Activated naive CD4-positive, alpha-beta T cell treated with anti-CD3 and anti-CD28 coated beads, Interleukin-2, amount 10 ng/mL, durations not matched to agents 7 days and 5 days (primary cell): ENCODE data around the gene TNFSF4.
"Not testable (repeated sequence)": the region's sequence is repeated elsewhere in the genome, so short reads cannot be mapped to it uniquely, and the experiment has no call there.

Source experiments
- CTCF ChIA-PET: fragments of 350-600 bp; sonication (Branson Sonifier 250); formaldehyde crosslinking; loops from one replicate; lab custom pipeline; 2021; ENCODE audit warnings: antibody characterized with exemption; lab: Charles Lee
- DNase-seq: peaks from one replicate; pipeline ENCODE4 v3.0.0-alpha.2; 2020
- H3K27ac Mint-ChIP-seq: one replicate; pipeline ENCODE4 v1.8.0; 2021; ENCODE audit warnings: mild to moderate bottlenecking, moderate library complexity, mixed read lengths
- H3K27me3 Mint-ChIP-seq: one replicate; pipeline ENCODE4 v1.8.0; 2021; ENCODE audit warnings: mild to moderate bottlenecking, mixed read lengths
- H3K36me3 Mint-ChIP-seq: one replicate; pipeline ENCODE4 v1.8.0; 2021; ENCODE audit warnings: mixed read lengths
- H3K4me1 Mint-ChIP-seq: one replicate; pipeline ENCODE4 v1.8.0; 2021; ENCODE audit warnings: mixed read lengths
- H3K4me3 Mint-ChIP-seq: one replicate; pipeline ENCODE4 v1.8.0; 2021; ENCODE audit warnings: mild to moderate bottlenecking, moderate library complexity, mixed read lengths
- H3K9me3 Mint-ChIP-seq: one replicate; pipeline ENCODE4 v1.8.0; 2021; ENCODE audit warnings: mixed read lengths

Gene TNFSF4

GRCh38 chr1:173163222-173163621, 43.9 kb downstream of the TNFSF4 start:
- H3K4me3 Mint-ChIP-seq = no peak overlapping the region
- H3K4me1 Mint-ChIP-seq = no peaks in the 10 kb centered on the region
- no peak for DNase-seq
- no peaks in the 10 kb centered on the region for H3K27me3 Mint-ChIP-seq
- H3K36me3 Mint-ChIP-seq = no peaks in the 10 kb centered on the region
- H3K9me3 Mint-ChIP-seq = no peaks in the 10 kb centered on the region
- CTCF ChIA-PET = interaction anchor here (1.2 kb wide), 1 partner anchor 420 kb away, joined by 4 read pairs; no protein-coding TSS in a partner anchor
- H3K27ac Mint-ChIP-seq = no peak overlapping the region

DNA sequence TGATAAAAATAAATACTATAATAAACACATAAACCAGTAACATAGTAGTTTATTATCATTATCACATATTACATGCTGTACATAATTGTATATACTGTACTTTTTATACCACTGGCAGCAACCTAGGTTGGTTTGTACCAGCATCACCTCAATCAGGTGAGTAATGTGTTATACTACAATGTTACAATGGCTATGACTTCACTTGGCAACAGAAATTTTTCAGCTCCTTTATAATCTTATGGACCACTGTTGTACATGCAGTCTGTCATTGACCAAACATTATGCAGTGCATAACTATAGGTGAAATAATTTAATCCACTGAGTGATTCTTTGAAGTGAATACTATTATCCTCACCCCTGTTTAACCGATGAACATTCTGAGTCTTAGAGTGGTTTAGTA, 44.5 kb downstream of the TNFSF4 start:
- Mint-ChIP-seq H3K4me3 (no peak overlapping the region), H3K4me1 (no peaks in the 10 kb centered on the region), H3K27ac (no peak overlapping the region), H3K9me3 (no peaks in the 10 kb centered on the region), H3K27me3 (no peaks in the 10 kb centered on the region), H3K36me3 (no peaks in the 10 kb centered on the region)
- CTCF ChIA-PET = interaction anchor here (1.2 kb wide), 1 partner anchor 420 kb away, joined by 4 read pairs; no protein-coding TSS in a partner anchor
- no peak for DNase-seq

DNA sequence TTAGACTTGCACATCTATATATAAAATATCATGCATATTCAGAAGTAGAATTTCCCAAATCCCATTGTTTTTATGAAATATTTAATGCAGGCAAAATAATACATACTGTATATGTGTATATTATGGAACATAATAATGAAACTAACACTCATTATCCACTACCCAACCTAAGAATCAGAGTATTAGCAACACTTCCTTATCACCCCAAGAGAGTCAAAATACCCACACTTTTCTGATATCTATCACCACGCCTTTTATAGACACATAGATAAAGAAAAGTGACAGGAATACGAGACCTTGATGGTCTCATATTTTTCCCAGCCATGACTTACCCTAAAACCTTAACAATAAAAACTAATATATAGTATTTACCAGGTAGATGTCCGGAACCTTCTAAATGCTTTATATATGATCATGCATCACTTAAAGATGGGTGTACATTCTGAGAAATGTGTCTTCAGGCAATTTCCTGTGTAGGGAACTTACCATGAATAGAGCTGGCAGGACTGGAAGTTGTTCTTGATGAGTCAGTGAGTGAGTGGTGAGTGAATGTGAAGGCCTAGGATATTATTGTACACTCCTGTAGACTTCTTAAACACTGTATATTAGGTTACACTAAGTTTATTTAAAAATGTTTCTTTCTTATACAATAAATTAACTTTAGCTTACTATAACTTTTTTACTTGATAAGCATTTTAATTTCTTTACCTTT, 45.5 kb downstream of the TNFSF4 start:
- Mint-ChIP-seq H3K36me3 (no peaks in the 10 kb centered on the region), H3K9me3 (no peaks in the 10 kb centered on the region), H3K27ac (no peak overlapping the region), H3K27me3 (no peaks in the 10 kb centered on the region), H3K4me3 (no peak overlapping the region), H3K4me1 (no peaks in the 10 kb centered on the region)
- CTCF ChIA-PET = interaction anchor here (1.1 to 1.2 kb wide), 2 partner anchors 29 to 419 kb away, joined by 3 to 4 read pairs; no protein-coding TSS in a partner anchor
- DNase-seq = no peak

- H3K9me3 Mint-ChIP-seq, H3K27ac Mint-ChIP-seq, H3K4me3 Mint-ChIP-seq, H3K36me3 Mint-ChIP-seq, H3K27me3 Mint-ChIP-seq, CTCF ChIA-PET, DNase-seq, H3K4me1 Mint-ChIP-seq: not testable (repeated sequence)
Observed at GRCh38 chr1:173153964-173154363, 53.2 kb downstream of the TNFSF4 start.

DNA sequence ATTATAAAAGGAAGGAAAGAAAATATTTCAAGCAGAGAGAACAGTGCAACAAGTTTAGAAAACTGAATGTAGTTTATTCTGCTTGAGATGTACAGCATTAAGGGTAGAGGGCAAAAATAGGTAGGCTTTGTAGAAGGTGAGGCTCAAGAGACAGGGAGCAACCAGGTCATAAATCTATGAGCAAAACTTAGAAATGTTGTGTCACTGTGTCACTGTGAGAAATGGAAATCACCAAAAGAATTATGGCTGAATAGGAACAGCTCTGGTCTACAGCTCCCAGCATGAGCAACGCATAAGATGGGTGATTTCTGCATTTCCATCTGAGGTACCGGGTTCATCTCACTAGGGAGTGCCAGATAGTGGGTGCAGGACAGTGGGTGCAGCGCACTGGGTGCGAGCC, 53.6 kb downstream of the TNFSF4 start:
- CTCF ChIA-PET = no interaction called here
- H3K36me3 Mint-ChIP-seq = no peaks in the 10 kb centered on the region
- no peak for DNase-seq
- H3K4me3 Mint-ChIP-seq = no peak overlapping the region
- no peaks in the 10 kb centered on the region for H3K27me3 Mint-ChIP-seq
- peaks cover 8% of the 10 kb centered on the region for H3K9me3 Mint-ChIP-seq
- peaks cover 8% of the 10 kb centered on the region for H3K4me1 Mint-ChIP-seq
- no peak overlapping the region for H3K27ac Mint-ChIP-seq

- no peaks in the 10 kb centered on the region for H3K36me3 Mint-ChIP-seq
- H3K9me3 Mint-ChIP-seq = peaks cover 9% of the 10 kb centered on the region
- H3K4me3 Mint-ChIP-seq = no peak overlapping the region
- H3K4me1 Mint-ChIP-seq = peaks cover 8% of the 10 kb centered on the region
- no peak for DNase-seq
- H3K27ac Mint-ChIP-seq = no peak overlapping the region
- CTCF ChIA-PET = no interaction called here
- peaks cover under 1% of the 10 kb centered on the region for H3K27me3 Mint-ChIP-seq
Observed at GRCh38 chr1:173152598-173152997, 54.5 kb downstream of the TNFSF4 start.

DNA sequence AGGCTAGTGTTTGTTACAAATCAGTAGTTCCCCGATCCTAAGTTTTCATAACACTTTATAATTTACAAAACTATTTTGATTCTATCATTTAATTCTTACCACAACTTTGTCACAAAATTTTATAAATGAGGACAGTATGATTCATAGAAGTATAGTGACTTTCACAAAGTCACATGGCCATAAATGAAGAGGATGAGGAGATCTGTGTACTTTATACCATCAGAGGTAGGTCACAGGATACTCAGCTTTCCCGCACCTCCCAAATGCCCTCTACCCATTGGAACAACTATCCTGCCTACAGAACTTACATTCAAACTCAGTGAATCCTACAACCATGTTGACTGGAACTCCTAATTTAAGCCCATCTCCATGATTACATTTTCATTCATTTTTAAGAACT, 56.3 kb downstream of the TNFSF4 start:
- no peak for DNase-seq
- Mint-ChIP-seq H3K36me3 (no peaks in the 10 kb centered on the region), H3K27ac (no peak overlapping the region), H3K9me3 (peaks cover 15% of the 10 kb centered on the region), H3K4me1 (peaks cover 8% of the 10 kb centered on the region), H3K27me3 (peaks cover 6% of the 10 kb centered on the region), H3K4me3 (no peak overlapping the region)
- CTCF ChIA-PET = no interaction called here

DNA sequence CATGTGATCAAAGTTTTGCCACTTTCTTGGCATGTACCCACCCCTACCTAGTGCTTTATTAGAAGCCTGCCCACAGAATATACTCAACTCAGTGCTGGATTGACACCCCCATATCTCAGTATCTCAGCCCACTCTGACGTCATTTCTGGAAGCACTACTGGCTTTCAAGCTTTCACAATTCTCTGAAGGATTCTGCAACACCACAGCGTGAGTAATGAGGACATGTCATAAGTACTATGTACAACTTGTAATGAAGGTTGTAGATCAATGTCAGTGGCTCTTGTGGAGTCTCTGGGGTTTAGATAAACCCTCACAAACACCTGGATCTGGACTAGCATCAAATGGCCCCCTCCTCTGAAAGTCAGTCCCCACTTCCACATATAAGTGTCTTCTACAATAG, 57.2 kb downstream of the TNFSF4 start:
- peaks cover 20% of the 10 kb centered on the region for H3K9me3 Mint-ChIP-seq
- no peak overlapping the region for H3K4me3 Mint-ChIP-seq
- peaks cover 6% of the 10 kb centered on the region for H3K27me3 Mint-ChIP-seq
- no peaks in the 10 kb centered on the region for H3K36me3 Mint-ChIP-seq
- no peak overlapping the region for H3K27ac Mint-ChIP-seq
- CTCF ChIA-PET = no interaction called here
- peaks cover 8% of the 10 kb centered on the region for H3K4me1 Mint-ChIP-seq
- DNase-seq = no peak

DNA sequence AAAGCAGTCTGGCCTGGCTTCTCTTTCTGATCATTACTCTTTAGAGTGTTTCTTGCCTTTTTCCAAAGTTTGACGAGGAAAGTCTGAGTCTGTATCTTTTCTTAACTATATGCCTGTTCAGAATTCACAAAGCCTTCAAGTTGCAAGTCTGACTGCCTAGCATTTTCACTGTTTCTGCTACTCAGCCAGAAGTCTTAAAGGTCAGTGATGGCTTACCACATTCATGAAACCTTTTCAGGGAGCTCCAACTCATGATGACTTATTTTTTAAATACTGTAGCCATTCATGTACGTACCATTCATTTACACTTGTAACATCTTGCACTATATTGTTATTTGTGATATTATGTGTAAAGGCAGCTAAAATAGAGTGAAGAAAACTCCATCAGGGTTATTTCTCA, 58.2 kb downstream of the TNFSF4 start:
- Mint-ChIP-seq H3K4me3 (no peak overlapping the region), H3K27me3 (peaks cover 6% of the 10 kb centered on the region), H3K9me3 (peaks cover 20% of the 10 kb centered on the region), H3K27ac (no peak overlapping the region), H3K36me3 (no peaks in the 10 kb centered on the region), H3K4me1 (peaks cover 7% of the 10 kb centered on the region)
- DNase-seq = no peak
- CTCF ChIA-PET = no interaction called here

GRCh38 chr1:173148545-173148944, 58.6 kb downstream of the TNFSF4 start:
- CTCF ChIA-PET = no interaction called here
- H3K27me3 Mint-ChIP-seq = peaks cover 6% of the 10 kb centered on the region
- H3K9me3 Mint-ChIP-seq = peaks cover 17% of the 10 kb centered on the region
- H3K4me3 Mint-ChIP-seq = no peak overlapping the region
- H3K27ac Mint-ChIP-seq = no peak overlapping the region
- no peak for DNase-seq
- H3K36me3 Mint-ChIP-seq = no peaks in the 10 kb centered on the region
- peaks cover 3% of the 10 kb centered on the region for H3K4me1 Mint-ChIP-seq

- no peak overlapping the region for H3K27ac Mint-ChIP-seq
- CTCF ChIA-PET = no interaction called here
- H3K9me3 Mint-ChIP-seq = peaks cover 4% of the 10 kb centered on the region
- H3K4me1 Mint-ChIP-seq = no peaks in the 10 kb centered on the region
- no peak for DNase-seq
- no peaks in the 10 kb centered on the region for H3K36me3 Mint-ChIP-seq
- H3K4me3 Mint-ChIP-seq = no peak overlapping the region
- H3K27me3 Mint-ChIP-seq = peaks cover 9% of the 10 kb centered on the region
Observed at GRCh38 chr1:173140733-173141132, 66.4 kb downstream of the TNFSF4 start.

GRCh38 chr1:173139706-173140105, 67.4 kb downstream of the TNFSF4 start:
- CTCF ChIA-PET = no interaction called here
- Mint-ChIP-seq H3K9me3 (no peaks in the 10 kb centered on the region), H3K4me1 (no peaks in the 10 kb centered on the region)

DNA sequence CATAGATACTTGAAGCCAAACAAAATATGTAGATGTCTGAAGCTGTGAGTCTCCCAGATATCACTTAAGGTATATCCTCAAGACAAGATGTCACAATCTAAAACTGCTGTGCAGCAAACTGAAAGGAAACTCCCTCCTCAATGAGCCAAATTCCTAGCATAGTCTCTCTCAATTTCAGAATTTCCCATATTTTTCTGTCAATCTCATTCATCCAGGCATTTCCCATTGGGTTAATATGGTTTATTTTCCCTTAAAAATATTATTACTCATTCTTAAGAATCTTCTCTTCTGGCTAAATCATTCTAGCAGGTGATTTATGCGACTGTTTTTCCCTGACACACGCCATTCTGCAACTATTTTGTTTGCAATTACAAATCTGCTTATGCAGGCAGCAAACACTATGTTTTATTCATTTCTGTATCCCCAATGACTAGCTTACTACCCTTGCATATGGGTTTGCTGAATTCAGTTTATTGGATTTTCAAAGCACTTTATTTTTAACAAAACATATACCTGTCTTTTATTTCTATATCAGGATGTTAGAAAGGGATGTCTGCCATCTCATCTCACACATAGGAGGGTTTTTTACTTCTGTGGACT, 69.9 kb downstream of the TNFSF4 start:
- Mint-ChIP-seq H3K27ac (no peak overlapping the region), H3K9me3 (no peaks in the 10 kb centered on the region), H3K27me3 (peaks cover 13% of the 10 kb centered on the region), H3K4me1 (no peaks in the 10 kb centered on the region), H3K4me3 (no peak overlapping the region), H3K36me3 (no peaks in the 10 kb centered on the region)
- DNase-seq = no peak
- CTCF ChIA-PET = no interaction called here

More at GRCh38 chr1:173139706-173140105, 67.4 kb downstream of the TNFSF4 start:
- peaks cover 13% of the 10 kb centered on the region for H3K27me3 Mint-ChIP-seq
- no peaks in the 10 kb centered on the region for H3K36me3 Mint-ChIP-seq
- no peak for DNase-seq
- no peak overlapping the region for H3K27ac Mint-ChIP-seq
- no peak overlapping the region for H3K4me3 Mint-ChIP-seq

- no peaks in the 10 kb centered on the region for H3K4me1 Mint-ChIP-seq
- H3K36me3 Mint-ChIP-seq = no peaks in the 10 kb centered on the region
- no peaks in the 10 kb centered on the region for H3K9me3 Mint-ChIP-seq
- H3K27me3 Mint-ChIP-seq = peaks cover 6% of the 10 kb centered on the region
- H3K4me3 Mint-ChIP-seq = no peak overlapping the region
- no peak overlapping the region for H3K27ac Mint-ChIP-seq
- CTCF ChIA-PET = no interaction called here
- no peak for DNase-seq
Observed at GRCh38 chr1:173134800-173135199, 72.3 kb downstream of the TNFSF4 start.

DNA sequence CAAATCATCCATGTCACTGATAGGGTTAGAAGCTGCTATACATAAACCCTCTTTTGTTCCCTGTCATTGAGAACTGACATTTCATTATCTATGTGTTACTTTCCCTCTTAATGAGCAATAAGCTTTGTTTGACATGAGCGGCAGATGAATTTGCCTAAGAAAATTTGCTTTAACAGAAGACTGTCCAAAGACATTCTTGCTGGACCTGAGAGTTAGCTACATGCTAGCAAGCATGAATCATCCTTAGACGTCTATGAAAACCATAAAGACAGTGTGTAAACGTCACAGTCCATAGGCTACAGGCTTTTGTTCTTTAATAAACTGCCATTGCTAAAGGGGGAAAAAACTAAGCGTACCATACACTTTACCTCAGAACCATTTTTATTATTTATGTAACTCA, 73.1 kb downstream of the TNFSF4 start:
- H3K27ac Mint-ChIP-seq = no peak overlapping the region
- H3K36me3 Mint-ChIP-seq = no peaks in the 10 kb centered on the region
- no peaks in the 10 kb centered on the region for H3K4me1 Mint-ChIP-seq
- peaks cover 4% of the 10 kb centered on the region for H3K27me3 Mint-ChIP-seq
- no peaks in the 10 kb centered on the region for H3K9me3 Mint-ChIP-seq
- no peak for DNase-seq
- CTCF ChIA-PET = no interaction called here
- H3K4me3 Mint-ChIP-seq = no peak overlapping the region
